Neuronal stem cell (in vitro differentiated cells): ENCODE results near the gene RPL10A.
A peak's percentile ranks its signal among the peaks of the same experiment; 100 is the strongest.

Experiments
- DNase-seq: peaks from one replicate; pipeline ENCODE4 v3.0.0-alpha.2; 2013; ENCODE audit warnings: low spot score
- H2AFZ ChIP-seq: one replicate; pipeline ENCODE4 v1.6.1; 2013; ENCODE audit warnings: mild to moderate bottlenecking, low read length, inconsistent platforms
- H2AK5ac ChIP-seq: 2 replicates; pipeline ENCODE4 v1.6.1; 2013; ENCODE audit warnings: low read depth, mild to moderate bottlenecking, inconsistent platforms, low read length, moderate library complexity, mixed read lengths
- H2BK120ac ChIP-seq: 2 replicates; pipeline ENCODE4 v1.6.1; 2013; ENCODE audit warnings: low read depth, mild to moderate bottlenecking, inconsistent platforms, low read length, moderate library complexity, mixed read lengths
- H2BK12ac ChIP-seq: one replicate; pipeline ENCODE4 v1.6.1; 2013; ENCODE audit warnings: low read length, inconsistent platforms
- H2BK15ac ChIP-seq: 2 replicates; pipeline ENCODE4 v1.6.1; 2013; ENCODE audit warnings: mild to moderate bottlenecking, low read length, inconsistent platforms, mixed read lengths
- H2BK5ac ChIP-seq: one replicate; pipeline ENCODE4 v1.6.1; 2013; ENCODE audit warnings: inconsistent platforms, mild to moderate bottlenecking, low read length, moderate library complexity
- H3K14ac ChIP-seq: one replicate; pipeline ENCODE4 v1.6.1; 2013; ENCODE audit warnings: low read length, inconsistent platforms
- H3K18ac ChIP-seq: 2 replicates; pipeline ENCODE4 v1.6.1; 2013; ENCODE audit warnings: low read length, inconsistent platforms
- H3K23ac ChIP-seq: 2 replicates; pipeline ENCODE4 v1.6.1; 2013; ENCODE audit warnings: low read depth, mild to moderate bottlenecking, mixed read lengths, low read length, inconsistent platforms; ENCODE audit not compliant: poor library complexity
- H3K27ac ChIP-seq: replicated peaks from 3 replicates; pipeline ENCODE4 v1.5.1; 2013; ENCODE audit warnings: low read length, inconsistent platforms
- H3K27me3 ChIP-seq, 3 experiments: 2 replicates each; pipeline ENCODE4 v1.6.1; 2013; ENCODE audit warnings: low read length in 3 of 3, mild to moderate bottlenecking in 2 of 3, inconsistent platforms in 1 of 3, low read depth in 1 of 3, mixed read lengths in 1 of 3, moderate library complexity in 1 of 3; ENCODE audit not compliant: control insufficient read depth in 3 of 3, insufficient read depth in 3 of 3
- H3K36me3 ChIP-seq, 2 donors: replicated peaks in 1 of 2; 2 replicates each; pipeline ENCODE4 v1.6.1; 2013; ENCODE audit warnings: low read length in 2 of 2; ENCODE audit not compliant: control insufficient read depth in 2 of 2, insufficient read depth in 2 of 2
- H3K4ac ChIP-seq: 2 replicates; pipeline ENCODE4 v1.6.1; 2013; ENCODE audit warnings: inconsistent platforms, mild to moderate bottlenecking, low read length, moderate library complexity
- H3K4me1 ChIP-seq, 2 donors: 1 replicate in 1 of 2; 2 replicates in 1 of 2; pipeline ENCODE4 v1.6.1; 2013; ENCODE audit warnings: low read length in 2 of 2, low read depth in 1 of 2; ENCODE audit not compliant: control insufficient read depth in 2 of 2, insufficient read depth in 1 of 2
- H3K4me2 ChIP-seq: one replicate; pipeline ENCODE4 v1.6.1; 2013; ENCODE audit warnings: mild to moderate bottlenecking, low read length, inconsistent platforms; ENCODE audit not compliant: insufficient read depth, poor library complexity, severe bottlenecking
- H3K4me3 ChIP-seq, 2 donors: 2 replicates each; pipeline ENCODE4 v1.5.1; 2013; ENCODE audit warnings: low read length in 2 of 2, mild to moderate bottlenecking in 2 of 2, inconsistent platforms in 1 of 2, moderate library complexity in 1 of 2
- H3K79me1 ChIP-seq: one replicate; pipeline ENCODE4 v1.6.1; 2013; ENCODE audit warnings: low read depth, mild to moderate bottlenecking, inconsistent platforms, low read length, moderate library complexity
- H3K9ac ChIP-seq: one replicate; pipeline ENCODE4 v1.6.1; 2013; ENCODE audit warnings: mild to moderate bottlenecking, low read depth, low read length, inconsistent platforms; ENCODE audit not compliant: poor library complexity
- H3K9me3 ChIP-seq, 2 donors: replicated peaks in 1 of 2; 2 replicates each; pipeline versions ENCODE3 to v1.6.1; 2013; ENCODE audit warnings: low read length in 2 of 2, mild to moderate bottlenecking in 2 of 2, inconsistent platforms in 1 of 2, low read depth in 1 of 2, mixed read lengths in 1 of 2, moderate library complexity in 1 of 2; ENCODE audit not compliant: control insufficient read depth in 2 of 2, insufficient read depth in 1 of 2
- H4K8ac ChIP-seq: one replicate; pipeline ENCODE4 v1.6.1; 2013; ENCODE audit warnings: low read depth, mild to moderate bottlenecking, inconsistent platforms, low read length, moderate library complexity
- H4K91ac ChIP-seq: one replicate; pipeline ENCODE4 v1.6.1; 2013; ENCODE audit warnings: low read length, low read depth, mild to moderate bottlenecking, inconsistent platforms; ENCODE audit not compliant: poor library complexity
- WGBS, 2 donors: extraction: QIAGEN DNeasy Blood & Tissue Kit; methylation state at CpG; one replicate each; pipeline ENCODE4 v1.1.7; 2013; ENCODE audit warnings: missing lambda C conversion rate in 2 of 2, mixed read lengths in 1 of 2; ENCODE audit not compliant: insufficient read length in 2 of 2, insufficient replicate concordance in 1 of 2; ENCODE audit errors: extremely low coverage in 2 of 2; 5-methylcytosine and 5-hydroxymethylcytosine counted together

RPL10A gene

GRCh38 chr6:35473075-35473849 lies 5.1 kb downstream of the RPL10A start:
- H4K91ac ChIP-seq = no peak overlapping the region
- peak overlapping the region; percentile 43 for H3K27ac ChIP-seq
- no CpG with 5 or more reads among the region's 9 CpGs for WGBS, 2 donors
- H2BK5ac ChIP-seq = no peak overlapping the region
- H3K79me1 ChIP-seq = peaks cover 10% of the 10 kb centered on the region
- no peak overlapping the region for H3K9ac ChIP-seq
- H3K4me3 ChIP-seq = no peak overlapping the region
- no peak overlapping the region for H3K14ac ChIP-seq
- H3K36me3 ChIP-seq = peaks cover 47 to 89% of the 10 kb centered on the region in 2 donors
- peaks cover 0 to under 1% of the 10 kb centered on the region in 2 donors for H3K9me3 ChIP-seq
- H3K18ac ChIP-seq = no peak overlapping the region
- peak overlapping the region; percentile 5 for H2AK5ac ChIP-seq
- DNase-seq = no peak
- H2AFZ ChIP-seq = no peak overlapping the region
- H4K8ac ChIP-seq = no peak overlapping the region
- H3K27me3 ChIP-seq = no peaks in the 10 kb centered on the region
- H2BK120ac ChIP-seq = no peak overlapping the region
- H3K4ac ChIP-seq = no peak overlapping the region
- peaks cover 25% of the 10 kb centered on the region in 2 donors for H3K4me1 ChIP-seq
- H2BK15ac ChIP-seq = no peak overlapping the region
- no peak overlapping the region for H2BK12ac ChIP-seq
- H3K4me2 ChIP-seq = no peak overlapping the region
- H3K23ac ChIP-seq = peak overlapping the region; percentile 68

GRCh38 chr6:35473850-35474130 lies 5.6 kb downstream of the RPL10A start:
- Histone ChIP-seq H3K9ac (no peak overlapping the region), H2BK120ac (no peak overlapping the region), H3K23ac (no peak overlapping the region), H3K27me3 (no peaks in the 10 kb centered on the region), H2BK12ac (no peak overlapping the region), H3K27ac (peak overlapping the region; percentile 25), H4K8ac (no peak overlapping the region), H3K18ac (no peak overlapping the region), H3K4me2 (no peak overlapping the region), H3K4me3 (no peak overlapping the region), H3K4me1 (peaks cover 25% of the 10 kb centered on the region in 2 donors), H2BK15ac (no peak overlapping the region), H4K91ac (no peak overlapping the region), H3K36me3 (peaks cover 50 to 92% of the 10 kb centered on the region in 2 donors), H2AK5ac (no peak overlapping the region), H3K14ac (no peak overlapping the region), H3K79me1 (peaks cover 10% of the 10 kb centered on the region), H2AFZ (no peak overlapping the region), H3K4ac (no peak overlapping the region), H3K9me3 (peaks cover 0 to 3% of the 10 kb centered on the region in 2 donors), H2BK5ac (no peak overlapping the region)
- DNase-seq = no peak

GRCh38 chr6:35474131-35474941 lies 6.1 kb downstream of the RPL10A start:
- H2BK12ac ChIP-seq = no peak overlapping the region
- WGBS, 2 donors = no CpG with 5 or more reads among the region's 14 CpGs
- H3K14ac ChIP-seq = no peak overlapping the region
- H3K9me3 ChIP-seq = peaks cover 0 to 3% of the 10 kb centered on the region in 2 donors
- H3K4me3 ChIP-seq = no peak overlapping the region
- H4K8ac ChIP-seq = no peak overlapping the region
- no peak overlapping the region for H3K9ac ChIP-seq
- H2AFZ ChIP-seq = no peak overlapping the region
- H3K4me2 ChIP-seq = no peak overlapping the region
- no peak overlapping the region for H2BK5ac ChIP-seq
- H3K4ac ChIP-seq = no peak overlapping the region
- peak overlapping the region; percentile 96 for H3K23ac ChIP-seq
- peak overlapping the region; percentile 26 for H2AK5ac ChIP-seq
- H3K18ac ChIP-seq = peak overlapping the region; percentile 19
- H3K36me3 ChIP-seq = peaks cover 54 to 91% of the 10 kb centered on the region in 2 donors
- no peak overlapping the region for H3K27ac ChIP-seq
- no peaks in the 10 kb centered on the region for H3K27me3 ChIP-seq
- H2BK15ac ChIP-seq = no peak overlapping the region
- DNase-seq = no peak
- H4K91ac ChIP-seq = no peak overlapping the region
- no peak overlapping the region for H2BK120ac ChIP-seq
- H3K4me1 ChIP-seq = peaks cover 22 to 25% of the 10 kb centered on the region in 2 donors
- peaks cover 10% of the 10 kb centered on the region for H3K79me1 ChIP-seq

GRCh38 chr6:35474942-35475570 lies 6.9 kb downstream of the RPL10A start:
- Histone ChIP-seq H2AFZ (no peak overlapping the region), H3K18ac (no peak overlapping the region), H3K36me3 (peaks cover 48 to 91% of the 10 kb centered on the region in 2 donors), H3K9ac (no peak overlapping the region), H2AK5ac (peak overlapping the region; percentile 26), H3K23ac (no peak overlapping the region), H3K79me1 (peaks cover 6% of the 10 kb centered on the region), H3K27me3 (no peaks in the 10 kb centered on the region), H4K91ac (no peak overlapping the region), H2BK120ac (no peak overlapping the region), H3K9me3 (peaks cover 0 to 3% of the 10 kb centered on the region in 2 donors), H3K4me1 (peaks cover 17 to 19% of the 10 kb centered on the region in 2 donors), H3K27ac (no peak overlapping the region), H3K14ac (no peak overlapping the region), H2BK15ac (no peak overlapping the region), H3K4ac (no peak overlapping the region), H4K8ac (no peak overlapping the region), H2BK5ac (peak overlapping the region; percentile 54), H3K4me2 (no peak overlapping the region), H2BK12ac (no peak overlapping the region), H3K4me3 (no peak overlapping the region)
- no peak for DNase-seq
- WGBS, 2 donors = no CpG with 5 or more reads among the region's 20 CpGs
